Activated T-cell treated with anti-CD3 and anti-CD28 coated beads for 24 hours (primary cell): Measurements from ENCODE around the gene CHST1.

Experiments used
- DNase-seq: peaks from one replicate; pipeline ENCODE4 v3.0.0-alpha.2; 2020; ENCODE audit warnings: low read depth

CHST1 gene

GRCh38 chr11:45674481-45675190 lies 9.2 kb upstream of the CHST1 start:
- DNase-seq = no peak

DNA sequence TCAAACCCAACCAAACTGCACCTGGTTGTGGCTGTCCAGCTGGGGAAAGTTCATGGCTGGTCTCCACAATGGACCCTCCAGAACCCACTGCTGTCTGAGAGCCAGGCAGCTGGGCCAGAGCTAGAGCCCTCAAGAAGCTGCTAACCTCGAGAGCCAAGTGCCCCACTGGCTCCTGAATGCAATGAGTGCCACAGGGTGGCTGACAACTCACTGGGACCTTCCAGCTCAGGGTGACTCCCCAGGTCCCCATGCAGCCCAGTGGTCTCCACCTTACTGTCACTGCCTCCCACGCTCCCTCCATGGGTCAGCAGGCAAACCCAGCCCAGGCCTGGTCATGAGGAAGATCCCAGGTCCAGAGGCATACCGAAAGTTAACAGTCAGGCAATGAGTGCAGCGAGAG lies 8.0 kb upstream of the CHST1 start:
- DNase-seq = no peak

DNA sequence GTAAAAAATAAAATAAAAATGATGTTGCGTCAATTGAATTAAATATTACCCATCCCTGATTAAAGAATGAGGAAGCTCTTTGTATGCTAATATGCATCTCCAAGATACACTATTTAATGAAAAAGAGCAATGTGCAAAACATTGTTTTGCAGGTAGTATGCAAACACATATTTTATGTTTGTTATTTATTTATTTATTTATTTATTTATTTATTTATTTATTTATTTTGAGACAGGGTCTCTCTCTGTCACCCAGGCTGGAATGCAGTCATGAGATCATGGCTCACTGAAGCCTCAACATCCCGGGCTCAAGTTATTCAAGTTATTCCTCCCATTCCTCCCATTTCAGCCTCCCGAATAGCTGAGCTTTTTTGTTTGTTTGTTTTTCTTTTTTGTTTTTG lies 7.2 kb upstream of the CHST1 start:
- no peak for DNase-seq

DNA sequence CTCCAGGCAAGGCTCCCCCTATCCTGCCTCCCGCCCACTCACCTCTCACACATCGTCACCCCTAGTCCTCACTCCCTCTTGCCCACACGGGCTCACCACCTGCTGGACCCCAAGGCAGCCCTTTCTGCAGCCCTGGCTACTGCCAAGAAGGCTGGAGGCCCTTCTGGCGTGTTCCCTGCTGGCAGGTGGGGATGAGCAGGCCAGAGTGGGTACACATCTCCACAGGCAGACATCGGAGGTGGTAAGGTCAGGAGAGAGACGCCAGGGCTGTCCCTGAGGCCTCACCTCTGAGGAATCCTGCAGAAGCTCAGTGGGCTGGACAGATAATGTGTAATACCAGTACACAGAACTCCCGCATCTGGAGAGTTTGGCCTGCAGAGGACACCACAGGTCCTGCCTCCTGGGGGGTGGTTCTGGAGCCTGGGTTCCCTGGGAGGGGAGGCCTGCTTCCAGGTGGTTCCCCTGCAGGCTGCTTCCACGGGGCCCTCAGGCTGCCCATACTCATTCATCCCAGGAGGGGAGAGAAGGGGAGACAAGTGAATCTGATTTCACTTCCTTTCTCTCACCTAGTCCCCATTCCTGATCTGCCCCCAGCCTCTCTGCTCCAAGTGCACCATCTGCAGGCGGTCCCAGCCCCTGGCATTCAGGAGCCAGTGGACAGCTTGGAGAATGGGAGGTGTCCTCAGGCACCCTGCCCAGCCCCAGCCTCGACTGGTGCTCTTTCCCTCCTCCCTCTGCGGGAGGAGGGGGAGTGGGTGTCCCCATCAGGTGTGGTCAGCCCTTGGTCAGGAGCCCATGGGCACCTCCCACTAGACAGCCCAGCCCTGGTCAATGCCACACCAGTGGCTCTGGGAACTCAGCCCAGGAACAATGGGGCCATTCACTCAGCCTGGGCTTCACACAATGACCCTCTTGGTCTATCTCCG lies 6.1 kb upstream of the CHST1 start:
- no peak for DNase-seq

DNA sequence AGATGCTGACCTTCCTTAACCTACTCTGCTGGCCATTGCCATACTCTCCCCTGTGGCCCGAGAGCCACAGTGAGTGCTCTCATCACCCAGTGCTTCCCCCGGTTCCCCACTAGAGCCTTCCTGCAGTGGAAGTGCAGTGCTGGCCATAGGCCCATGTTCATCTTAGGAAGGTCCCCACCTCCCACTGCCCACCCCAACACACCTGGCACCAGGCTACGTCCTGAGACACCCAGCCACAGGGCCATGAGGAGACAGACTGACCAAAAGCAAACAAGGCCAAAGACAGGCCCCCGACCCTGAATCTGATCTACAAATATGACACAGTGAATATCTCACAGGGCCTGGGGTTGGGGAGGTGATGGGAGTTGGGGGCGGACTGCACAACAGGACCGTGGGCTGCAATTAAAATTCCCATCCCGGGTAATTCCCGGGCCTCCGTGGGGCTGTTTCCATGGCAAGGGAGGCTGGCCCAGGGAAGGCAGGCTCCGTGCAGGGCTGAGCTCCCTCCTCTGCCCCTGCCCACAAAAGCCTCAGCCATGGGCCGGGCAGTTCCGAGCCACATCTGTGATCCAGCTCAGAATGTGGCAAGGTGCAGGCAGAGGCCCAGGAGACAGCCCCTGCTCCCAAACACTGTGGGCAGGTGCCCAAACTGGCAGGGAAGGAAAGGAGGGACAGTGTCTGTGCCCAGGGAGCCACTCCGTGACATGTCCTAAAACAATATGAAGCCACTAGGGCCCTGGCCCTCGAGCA lies 5.1 kb upstream of the CHST1 start:
- DNase-seq = no peak

DNA sequence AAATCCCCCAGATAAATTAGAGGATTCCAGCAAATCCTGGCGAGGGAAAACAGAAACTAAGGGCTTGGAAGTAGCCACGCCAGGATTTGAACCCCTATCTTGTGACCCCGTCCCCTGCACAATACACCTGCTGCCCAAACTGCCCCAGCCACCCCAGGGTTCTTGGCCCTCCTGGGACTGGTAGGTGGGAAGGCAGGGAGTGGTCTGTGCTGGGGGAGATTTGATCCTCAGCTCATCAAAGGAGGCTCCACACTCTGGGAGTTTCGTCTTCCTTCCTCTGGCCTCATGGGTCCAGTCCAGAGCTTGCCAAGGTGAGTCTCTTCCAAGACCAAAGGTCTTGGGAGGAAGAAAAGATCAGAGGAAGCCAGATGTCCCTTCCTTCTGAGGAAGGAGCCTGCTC lies 4.5 kb upstream of the CHST1 start:
- DNase-seq = no peak

- DNase-seq = no peak
These were observed 3.7 kb upstream of the CHST1 start for GRCh38 chr11:45669146-45669545.

GRCh38 chr11:45667929-45668680 lies 2.7 kb upstream of the CHST1 start:
- no peak for DNase-seq

DNA sequence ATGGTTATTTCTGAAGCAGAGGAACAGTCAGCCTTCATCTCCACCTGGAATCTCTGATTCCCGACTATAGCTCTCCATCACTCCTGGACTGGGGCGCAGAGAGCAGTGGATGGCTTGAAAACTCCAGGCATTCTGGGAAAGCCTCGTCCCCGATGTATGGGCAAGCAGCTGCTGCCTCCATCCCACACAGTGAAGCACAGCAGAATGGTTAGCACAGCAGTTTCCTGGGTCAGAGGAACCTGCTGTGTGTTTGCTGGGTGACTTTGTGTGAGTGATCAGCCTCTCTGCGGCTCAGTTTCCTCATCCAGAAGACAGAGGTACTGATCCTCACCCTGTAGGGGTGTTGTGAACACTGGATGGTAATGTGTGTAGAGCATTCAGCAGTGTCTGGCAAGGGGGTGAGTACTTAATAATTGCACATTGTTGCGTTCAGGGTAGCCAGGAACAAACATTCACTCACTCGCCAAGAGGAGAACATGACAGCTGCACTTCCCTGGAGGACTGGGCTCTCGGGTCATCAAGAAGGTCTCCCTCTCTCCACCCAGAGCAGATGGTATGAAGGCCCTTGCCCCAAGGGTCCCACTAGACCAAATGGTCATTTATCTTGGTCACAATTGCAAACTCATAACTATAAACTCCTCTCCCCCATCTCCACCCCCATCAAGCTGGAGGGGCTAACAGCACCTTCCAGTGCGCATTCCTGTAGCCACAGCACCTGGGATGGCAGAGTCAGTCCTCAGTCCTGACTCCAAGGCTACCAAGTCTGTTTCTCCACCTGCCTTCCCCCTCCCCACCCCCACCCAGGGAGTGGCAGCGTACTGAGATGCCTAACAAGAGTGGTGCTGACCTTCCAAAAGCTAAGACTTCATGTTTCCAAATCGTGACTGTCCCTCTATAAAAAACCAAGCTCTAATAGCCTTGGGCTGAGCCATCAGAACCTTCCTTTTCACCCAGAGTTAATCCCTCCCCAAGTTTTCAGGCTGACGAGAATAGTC lies 1.5 kb upstream of the CHST1 start:
- no peak for DNase-seq

- DNase-seq = no peak
These were observed 668 bp upstream of the CHST1 start for GRCh38 chr11:45665933-45666647.

DNA sequence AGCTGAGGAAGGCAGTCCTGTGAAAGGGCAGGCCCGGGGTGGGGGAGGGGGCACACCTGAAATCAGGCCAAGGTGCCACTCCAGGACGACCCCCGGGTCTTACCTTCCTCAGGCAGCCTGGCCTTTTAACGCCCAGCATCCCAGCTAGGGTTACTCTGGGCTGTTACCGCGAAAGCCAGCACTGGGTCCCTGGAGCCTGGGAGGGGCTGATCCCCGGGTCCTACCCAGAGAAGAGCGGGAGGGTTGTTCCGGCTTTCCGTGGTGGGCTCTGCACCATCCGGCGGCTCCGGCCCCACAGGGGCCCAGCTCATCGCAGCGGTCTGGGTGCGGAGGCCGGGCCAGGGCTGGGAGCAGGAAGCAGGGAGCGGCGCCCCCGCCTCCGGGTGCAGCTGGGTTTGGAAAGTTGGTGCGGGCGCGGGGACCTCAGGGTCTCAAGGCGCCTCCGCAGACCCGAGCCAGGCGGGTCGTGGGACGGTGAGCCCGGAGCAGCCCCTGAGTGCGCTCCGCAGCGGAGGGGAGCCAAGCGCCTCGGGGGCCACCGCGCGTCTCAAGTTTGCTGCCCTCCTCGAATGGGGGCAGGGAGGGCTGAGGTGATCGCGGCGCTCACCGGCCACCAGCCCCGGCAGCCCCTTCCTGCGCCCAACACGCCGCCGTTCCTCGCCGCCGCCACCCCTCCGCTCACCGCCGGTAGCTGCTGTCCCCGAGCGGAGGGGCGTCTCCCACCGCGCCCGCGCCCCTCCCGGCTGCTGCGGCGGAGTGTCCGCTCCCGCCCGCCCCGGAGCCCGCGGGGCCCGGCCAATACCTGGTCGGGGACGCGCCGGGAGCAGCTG lies 831 bp downstream of the CHST1 start:
- DNase-seq = no peak

- DNase-seq = no peak
These were observed 1.7 kb downstream of the CHST1 start for GRCh38 chr11:45663486-45664375.

DNA sequence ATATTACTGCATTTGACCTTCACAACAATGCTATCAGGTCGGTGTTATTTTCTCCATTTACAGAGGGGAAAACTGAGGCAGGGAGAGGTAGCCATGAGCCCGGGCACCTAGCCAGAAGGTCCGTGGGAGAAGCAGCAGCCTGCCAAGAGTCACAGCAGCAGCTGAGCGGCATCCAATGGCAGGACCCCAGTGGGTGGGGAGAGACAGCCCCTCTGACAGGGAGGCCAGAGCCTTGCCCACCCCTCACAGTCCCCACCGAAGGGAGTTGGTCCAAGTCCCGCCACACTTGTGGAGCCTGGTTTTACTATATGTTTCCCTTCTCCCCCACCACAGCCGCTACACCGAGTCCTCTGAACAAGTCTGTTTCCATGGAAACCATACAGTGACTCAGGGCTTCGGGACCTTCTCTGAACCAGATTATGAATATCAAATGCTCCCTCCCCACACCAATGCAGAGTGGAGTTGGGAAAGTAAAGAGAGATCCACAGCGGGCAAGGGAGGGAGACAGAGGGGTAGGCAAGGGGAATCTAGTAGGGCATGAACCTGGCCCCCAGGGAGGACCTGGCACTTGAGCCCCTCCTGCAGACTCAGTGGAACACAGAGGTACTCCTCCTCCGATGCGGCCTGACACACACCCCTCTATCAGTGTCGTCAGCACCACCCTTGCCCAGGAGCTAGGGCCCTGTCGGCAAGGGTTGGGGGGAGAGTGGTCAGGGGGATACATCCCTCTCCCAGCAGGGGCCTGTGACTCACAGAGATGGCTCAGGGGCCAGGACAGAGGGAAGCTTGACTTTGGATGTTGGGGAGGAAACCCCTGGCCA lies 2.5 kb downstream of the CHST1 start:
- peak; percentile 7 for DNase-seq

DNA sequence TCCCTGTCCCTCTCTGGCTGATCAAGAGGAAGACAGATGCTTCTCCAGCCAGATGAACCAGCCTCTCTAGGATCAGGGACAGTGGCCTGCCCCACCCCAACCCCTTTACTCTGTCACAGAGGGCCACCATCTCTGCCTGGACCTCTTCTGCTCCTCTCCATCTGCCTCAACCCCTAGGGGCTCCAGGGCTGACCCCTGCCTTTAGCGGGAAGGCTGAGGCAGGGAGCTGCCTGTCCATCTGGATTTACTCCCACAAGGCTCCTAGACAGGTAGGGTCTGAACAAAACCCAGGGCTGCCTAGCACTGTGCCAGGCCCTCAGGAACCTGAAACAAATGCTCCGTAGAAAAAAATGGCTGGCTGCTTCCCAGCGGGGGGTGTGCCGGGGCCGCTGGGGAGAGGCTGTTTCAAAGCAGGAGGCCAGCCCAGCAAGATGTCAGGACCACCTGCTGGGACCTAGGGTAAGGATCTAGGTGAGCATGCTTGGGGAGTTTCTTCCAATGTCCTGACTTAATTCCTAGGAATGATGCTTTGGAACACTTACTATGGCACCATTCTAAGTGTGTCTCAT lies 3.2 kb downstream of the CHST1 start:
- no peak for DNase-seq

DNA sequence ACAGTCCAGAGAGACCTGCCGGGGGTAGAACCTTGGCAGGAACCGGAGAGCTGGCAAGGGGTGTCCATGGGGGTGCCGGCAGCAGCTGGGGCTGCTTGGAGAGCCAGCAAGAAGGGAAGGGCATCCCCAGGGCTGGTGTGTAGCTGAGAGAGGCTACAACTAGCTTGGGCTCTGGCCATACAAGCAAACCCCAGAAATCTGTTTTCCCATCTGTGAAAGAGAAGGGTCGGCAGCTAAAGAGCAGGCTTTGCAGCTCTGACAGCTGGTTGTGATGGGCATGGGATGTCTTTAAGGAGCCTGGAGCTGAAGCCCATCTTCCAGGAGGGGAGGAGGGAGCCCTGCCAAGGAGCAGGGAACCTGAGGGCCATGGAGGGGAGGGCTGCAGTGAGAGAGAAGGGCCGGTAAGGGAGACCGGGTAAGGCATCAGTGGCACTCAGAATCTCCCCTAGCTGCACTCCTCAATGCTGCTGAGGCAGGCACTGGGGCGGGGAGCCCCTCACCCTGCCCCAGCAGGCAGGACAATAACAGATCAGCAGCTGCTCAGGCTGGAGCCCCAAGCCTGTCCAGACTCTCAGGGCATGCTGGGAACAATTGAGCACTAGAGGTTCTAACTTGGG lies 3.9 kb downstream of the CHST1 start:
- DNase-seq = no peak

GRCh38 chr11:45660729-45661438 lies 4.5 kb downstream of the CHST1 start:
- DNase-seq = no peak
